ENCODE data around the gene PNKD. TPM values are rescaled to one million over a fixed set of nuclear protein-coding genes. Genes with fewer than 3 reads are reported as not detected.
A peak's percentile ranks its signal among the peaks of the same experiment; 100 is the strongest.

Gene PNKD
- total RNA-seq, 2 experiments from 2014 or later = 34.0 to 39.1 TPM

DNA sequence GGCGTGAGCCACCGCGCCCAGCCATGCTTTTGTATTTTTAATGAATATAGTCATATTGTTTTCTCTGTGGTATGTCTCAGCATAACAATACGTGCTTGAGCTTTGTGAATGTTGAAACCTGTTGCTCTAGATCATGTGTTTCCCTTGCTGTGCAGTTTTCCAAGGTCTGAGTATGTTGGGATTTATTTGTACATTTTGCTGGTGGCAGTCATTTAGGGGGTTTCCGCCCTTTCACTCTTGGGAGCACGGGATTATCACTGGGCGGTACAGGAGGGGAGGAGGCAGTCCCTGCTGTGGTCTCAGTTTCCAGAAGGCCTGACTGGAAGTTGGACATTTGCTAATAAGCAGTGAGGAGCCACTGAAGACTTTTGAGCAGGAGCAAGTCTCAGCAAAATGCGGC is 61.4 kb downstream of the PNKD start:
- DNase-seq = no peak
- POLR2A ChIA-PET = no interaction called here
- CTCF ChIA-PET = no interaction called here
- no peak overlapping the region for H3K27ac Mint-ChIP-seq
- H3K27me3 Mint-ChIP-seq = no peaks in the 10 kb centered on the region
- no peaks in the 10 kb centered on the region for H3K9me3 Mint-ChIP-seq
- no peaks in the 10 kb centered on the region for H3K36me3 Mint-ChIP-seq (ENCODE audit: low read depth)
- no peak overlapping the region for H3K4me3 Mint-ChIP-seq
- peaks cover 7% of the 10 kb centered on the region for H3K4me1 Mint-ChIP-seq

DNA sequence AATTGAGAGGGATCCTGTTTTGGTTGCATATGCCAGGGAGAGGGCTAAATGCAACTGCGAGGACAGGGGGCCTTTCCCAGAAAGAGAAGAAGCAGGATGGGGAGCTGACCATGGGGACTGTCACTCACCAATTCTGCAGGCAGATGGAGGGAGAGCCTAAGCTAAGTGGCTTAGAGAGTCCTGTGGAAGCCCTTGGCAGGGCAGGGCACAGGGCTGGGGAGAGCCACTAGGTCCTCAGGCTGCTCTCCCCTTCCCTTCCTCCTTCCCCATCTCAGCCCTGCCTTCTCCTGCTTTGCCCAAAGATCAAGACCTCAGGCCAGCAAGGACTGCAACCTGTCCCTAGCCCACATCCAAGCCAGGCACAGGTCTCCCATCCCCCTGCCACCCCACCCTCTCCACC is 62.0 kb downstream of the PNKD start:
- CTCF ChIA-PET = no interaction called here
- Mint-ChIP-seq H3K4me3 (no peak overlapping the region), H3K9me3 (no peaks in the 10 kb centered on the region), H3K4me1 (peaks cover 6% of the 10 kb centered on the region), H3K27me3 (no peaks in the 10 kb centered on the region), H3K27ac (no peak overlapping the region), H3K36me3 (ENCODE audit: low read depth) (no peaks in the 10 kb centered on the region)
- DNase-seq = no peak
- POLR2A ChIA-PET = no interaction called here

DNA sequence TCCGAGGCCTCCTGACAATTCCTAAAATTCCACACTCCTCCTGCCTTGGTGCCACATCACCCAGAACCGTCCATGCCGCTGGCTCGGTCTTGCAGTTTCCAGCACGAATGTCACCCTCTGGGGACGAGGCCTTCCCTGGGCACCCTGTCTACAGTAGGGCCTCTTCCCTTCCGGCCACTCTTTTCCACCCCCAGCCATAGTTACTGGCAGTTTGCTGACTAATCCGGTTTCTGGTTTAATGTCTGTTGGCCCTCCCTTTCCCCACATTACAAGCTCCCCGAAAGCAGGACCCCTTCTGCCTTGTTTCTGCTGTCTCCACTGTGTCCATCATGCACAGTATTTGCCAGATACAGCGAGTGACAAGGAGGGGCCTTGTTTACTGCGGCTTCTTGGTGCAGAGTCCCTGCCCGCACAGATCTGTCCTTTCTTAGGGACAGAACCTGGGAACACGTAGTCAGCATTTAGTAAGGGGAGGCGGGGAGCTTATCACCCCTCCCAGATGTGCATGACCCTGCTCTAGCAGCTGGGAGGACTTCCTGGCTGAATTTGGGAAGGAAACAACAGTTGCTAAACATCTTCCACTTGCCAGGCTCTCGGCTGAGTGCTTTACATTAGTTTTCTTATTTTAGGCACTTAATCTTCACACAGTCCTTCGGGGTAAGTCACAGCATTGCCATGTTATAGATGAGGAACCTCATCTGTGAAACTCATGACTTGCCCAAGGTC is 62.8 kb downstream of the PNKD start:
- ChIA-PET POLR2A (no interaction called here), CTCF (interaction anchor here (0.6 to 2.5 kb wide), 3 partner anchors 31 to 493 kb away, joined by 3 to 6 read pairs (median 4); no protein-coding TSS in a partner anchor)
- H3K4me3 Mint-ChIP-seq = no peak overlapping the region
- H3K9me3 Mint-ChIP-seq = no peaks in the 10 kb centered on the region
- H3K36me3 Mint-ChIP-seq (ENCODE audit: low read depth) = no peaks in the 10 kb centered on the region
- H3K4me1 Mint-ChIP-seq = peaks cover 3% of the 10 kb centered on the region
- H3K27ac Mint-ChIP-seq = no peak overlapping the region
- no peaks in the 10 kb centered on the region for H3K27me3 Mint-ChIP-seq
- no peak for DNase-seq

DNA sequence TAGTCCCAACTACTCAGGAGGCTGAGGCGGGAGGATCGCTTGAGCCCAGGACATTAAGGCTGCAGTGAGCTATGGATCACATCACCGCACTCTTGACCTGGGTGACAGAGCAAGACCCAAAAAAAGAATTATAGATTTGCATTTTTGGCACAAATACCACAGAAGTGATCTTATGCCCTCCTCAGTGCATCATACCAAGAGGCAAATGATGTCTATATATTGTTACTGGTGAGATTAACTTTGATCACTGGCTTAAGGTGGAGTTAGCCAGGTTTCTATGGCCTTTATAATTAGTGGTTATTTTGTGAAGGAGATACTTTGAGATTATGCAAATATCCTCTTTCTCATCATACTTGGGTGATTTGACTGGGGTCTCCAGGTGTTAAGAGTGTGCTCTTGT is 64.2 kb downstream of the PNKD start:
- H3K27ac Mint-ChIP-seq = no peak overlapping the region
- no peak for DNase-seq
- no peaks in the 10 kb centered on the region for H3K27me3 Mint-ChIP-seq
- peaks cover 1% of the 10 kb centered on the region for H3K4me1 Mint-ChIP-seq
- POLR2A ChIA-PET = no interaction called here
- no peaks in the 10 kb centered on the region for H3K36me3 Mint-ChIP-seq (ENCODE audit: low read depth)
- H3K4me3 Mint-ChIP-seq = no peak overlapping the region
- H3K9me3 Mint-ChIP-seq = no peaks in the 10 kb centered on the region
- CTCF ChIA-PET = interaction anchor here (2.5 kb wide), 1 partner anchor 33 kb away, joined by 6 read pairs; no protein-coding TSS in a partner anchor

DNA sequence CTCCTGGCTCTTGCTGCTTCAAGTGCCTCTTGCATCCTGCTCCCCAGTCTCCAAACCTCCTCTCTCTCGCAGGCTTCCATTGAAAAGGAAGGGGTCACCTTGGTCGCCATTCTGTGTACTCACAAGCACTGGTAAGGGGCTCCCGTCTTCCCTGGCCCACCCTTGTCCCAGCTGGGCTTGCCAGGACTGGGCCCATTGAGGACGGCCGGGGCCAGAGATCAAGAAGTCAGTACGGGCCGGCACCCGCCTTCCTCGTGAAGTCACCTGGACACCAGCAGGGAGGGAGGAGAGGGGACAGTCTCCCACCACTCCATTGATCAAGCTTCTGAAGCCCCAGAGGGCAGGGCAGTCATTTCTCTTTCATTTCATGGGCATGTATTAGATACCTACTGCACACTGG is 70.3 kb downstream of the PNKD start:
- H3K9me3 Mint-ChIP-seq = no peaks in the 10 kb centered on the region
- H3K4me3 Mint-ChIP-seq = no peak overlapping the region
- no peak overlapping the region for H3K27ac Mint-ChIP-seq
- no peaks in the 10 kb centered on the region for H3K27me3 Mint-ChIP-seq
- POLR2A ChIA-PET = no interaction called here
- no peak for DNase-seq
- no peaks in the 10 kb centered on the region for H3K4me1 Mint-ChIP-seq
- CTCF ChIA-PET = no interaction called here
- no peaks in the 10 kb centered on the region for H3K36me3 Mint-ChIP-seq (ENCODE audit: low read depth)

DNA sequence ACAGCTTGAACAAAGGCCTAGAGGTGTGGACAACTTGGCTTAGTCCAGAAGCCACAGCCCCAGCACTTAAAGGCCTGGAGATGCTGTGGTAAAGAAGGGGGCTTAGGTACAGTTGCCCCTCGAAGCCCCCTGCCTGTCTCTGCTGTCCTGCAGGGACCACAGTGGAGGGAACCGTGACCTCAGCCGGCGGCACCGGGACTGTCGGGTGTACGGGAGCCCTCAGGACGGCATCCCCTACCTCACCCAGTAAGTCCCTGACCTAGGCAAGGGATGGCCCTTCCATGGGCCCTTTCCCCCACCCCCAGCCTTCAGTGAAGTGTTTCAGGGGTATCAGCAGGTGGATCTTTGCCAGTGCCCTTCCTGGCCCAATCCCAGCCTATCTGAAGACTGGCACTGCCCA is 71.1 kb downstream of the PNKD start:
- no peak overlapping the region for H3K27ac Mint-ChIP-seq
- ChIA-PET POLR2A (no interaction called here), CTCF (no interaction called here)
- H3K4me1 Mint-ChIP-seq = no peaks in the 10 kb centered on the region
- H3K36me3 Mint-ChIP-seq (ENCODE audit: low read depth) = no peaks in the 10 kb centered on the region
- DNase-seq = no peak
- H3K9me3 Mint-ChIP-seq = no peaks in the 10 kb centered on the region
- no peak overlapping the region for H3K4me3 Mint-ChIP-seq
- no peaks in the 10 kb centered on the region for H3K27me3 Mint-ChIP-seq

DNA sequence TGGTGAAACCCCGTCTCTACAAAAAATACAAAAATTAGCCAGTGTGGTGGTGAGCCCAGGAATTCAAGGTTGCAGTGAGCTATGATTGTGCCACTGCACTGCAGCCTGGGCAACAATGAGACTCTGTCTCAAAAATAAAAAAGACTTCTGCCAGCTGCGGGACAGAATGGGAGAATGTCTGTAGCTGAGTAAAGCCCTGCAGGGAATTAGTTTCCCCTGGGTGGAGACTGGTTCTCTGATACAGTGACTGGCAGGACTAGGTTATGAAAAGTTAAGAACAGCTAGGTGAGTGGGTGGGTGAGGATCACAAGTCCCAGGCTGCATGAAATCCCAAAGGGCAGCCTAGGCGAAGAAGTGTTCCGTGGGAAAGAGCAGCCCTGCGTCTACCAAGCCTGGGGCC is 72.5 kb downstream of the PNKD start:
- ChIA-PET CTCF (interaction anchor here (0.9 to 3.0 kb wide), 5 partner anchors 12 to 170 kb away, joined by 3 to 8 read pairs (median 3); no protein-coding TSS in a partner anchor), POLR2A (no interaction called here)
- no peak for DNase-seq
- Mint-ChIP-seq H3K4me3 (no peak overlapping the region), H3K27ac (peak overlapping the region; percentile 62), H3K9me3 (no peaks in the 10 kb centered on the region), H3K27me3 (no peaks in the 10 kb centered on the region), H3K36me3 (ENCODE audit: low read depth) (no peaks in the 10 kb centered on the region), H3K4me1 (no peaks in the 10 kb centered on the region)

DNA sequence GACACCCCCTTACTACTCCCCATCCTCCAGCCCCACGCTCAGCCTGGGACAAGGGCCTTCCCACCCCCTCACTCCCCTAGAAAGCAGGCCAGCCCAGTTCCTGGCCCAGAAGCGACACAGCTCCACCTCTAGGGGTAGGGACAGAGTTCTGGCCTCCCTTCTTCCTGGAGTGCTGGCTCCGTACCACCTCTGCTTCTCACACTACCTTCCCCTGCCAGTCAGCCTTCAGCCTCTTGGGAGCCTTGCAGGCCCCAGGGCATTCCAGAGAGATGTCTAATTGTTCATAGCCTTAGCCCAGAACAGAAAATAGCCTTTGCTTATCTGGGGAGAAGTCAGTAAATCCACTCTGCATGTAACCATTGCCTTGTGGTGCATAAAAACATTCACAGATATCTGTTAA is 73.3 kb downstream of the PNKD start:
- ChIA-PET POLR2A (no interaction called here), CTCF (interaction anchor here (0.7 to 3.0 kb wide), 6 partner anchors 11 to 171 kb away, joined by 3 to 8 read pairs (median 3); partner anchors contain the start of gene CATIP)
- DNase-seq = no peak
- Mint-ChIP-seq H3K9me3 (no peaks in the 10 kb centered on the region), H3K36me3 (ENCODE audit: low read depth) (no peaks in the 10 kb centered on the region), H3K4me3 (no peak overlapping the region), H3K27me3 (no peaks in the 10 kb centered on the region), H3K4me1 (no peaks in the 10 kb centered on the region), H3K27ac (no peak overlapping the region)

DNA sequence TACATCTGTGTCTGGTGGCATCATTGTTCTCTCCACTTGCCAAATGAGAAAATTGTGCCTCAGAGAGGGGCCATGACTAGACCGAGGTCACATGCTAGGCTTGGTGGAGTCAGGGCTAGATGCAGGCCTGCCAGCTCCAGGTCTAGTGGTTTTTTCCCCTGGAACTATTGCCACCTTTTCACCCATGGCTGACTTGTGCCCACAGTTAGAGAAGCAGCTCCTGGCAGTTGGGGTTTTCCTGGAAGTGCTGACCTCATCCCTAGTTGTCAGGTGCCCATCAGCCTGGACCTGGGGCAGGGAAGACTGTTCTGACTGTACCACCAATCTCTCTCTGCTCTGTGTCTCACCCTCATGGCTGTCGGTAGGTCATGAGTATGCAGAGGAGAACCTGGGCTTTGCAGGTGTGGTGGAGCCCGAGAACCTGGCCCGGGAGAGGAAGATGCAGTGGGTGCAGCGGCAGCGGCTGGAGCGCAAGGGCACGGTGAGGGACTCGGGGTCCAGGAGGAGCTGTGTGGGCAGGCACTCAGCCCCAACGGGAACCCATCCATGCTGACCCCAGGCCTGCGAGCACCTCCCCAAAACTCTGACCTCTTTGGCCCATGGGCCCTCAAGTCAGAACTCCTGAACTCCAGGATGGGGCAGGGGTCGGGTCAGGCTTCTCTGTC is 73.9 kb downstream of the PNKD start:
- Mint-ChIP-seq H3K27ac (no peak overlapping the region), H3K4me3 (no peak overlapping the region), H3K4me1 (no peaks in the 10 kb centered on the region), H3K36me3 (ENCODE audit: low read depth) (no peaks in the 10 kb centered on the region), H3K27me3 (no peaks in the 10 kb centered on the region), H3K9me3 (no peaks in the 10 kb centered on the region)
- POLR2A ChIA-PET = no interaction called here
- CTCF ChIA-PET = interaction anchor here (0.7 to 3.0 kb wide), 3 partner anchors 12 to 42 kb away, joined by 3 to 8 read pairs (median 5); partner anchors contain the start of gene CATIP
- no peak for DNase-seq

DNA sequence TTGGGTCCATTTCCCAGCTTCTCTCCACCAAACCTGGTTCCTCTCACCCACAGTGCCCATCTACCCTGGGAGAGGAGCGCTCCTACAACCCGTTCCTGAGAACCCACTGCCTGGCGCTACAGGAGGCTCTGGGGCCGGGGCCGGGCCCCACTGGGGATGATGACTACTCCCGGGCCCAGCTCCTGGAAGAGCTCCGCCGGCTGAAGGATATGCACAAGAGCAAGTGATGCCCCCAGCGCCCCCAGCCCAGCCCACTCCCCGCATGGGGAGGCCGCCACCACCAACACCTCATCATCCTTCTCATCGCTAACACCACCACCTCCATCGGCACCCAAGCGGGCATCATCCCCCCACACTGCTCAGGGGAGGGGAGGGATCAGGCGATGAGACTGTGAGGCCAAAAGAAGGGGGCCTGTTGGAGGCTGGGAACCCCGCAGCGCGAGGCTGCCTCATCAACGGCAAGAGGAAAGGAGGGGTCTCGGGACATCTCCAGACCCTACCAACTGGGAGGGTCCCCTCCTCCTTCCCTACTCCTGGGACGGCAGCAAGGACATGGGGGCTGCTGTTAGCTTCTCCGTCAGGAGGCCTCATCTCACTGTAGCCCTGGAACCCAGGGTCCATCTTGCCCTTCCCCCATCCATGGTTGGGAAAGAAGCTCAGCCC is 74.6 kb downstream of the PNKD start:
- Mint-ChIP-seq H3K27me3 (no peaks in the 10 kb centered on the region), H3K4me3 (no peak overlapping the region), H3K36me3 (ENCODE audit: low read depth) (no peaks in the 10 kb centered on the region), H3K9me3 (peaks cover 2% of the 10 kb centered on the region), H3K4me1 (no peaks in the 10 kb centered on the region), H3K27ac (no peak overlapping the region)
- POLR2A ChIA-PET = no interaction called here
- CTCF ChIA-PET = interaction anchor here (1.0 to 3.0 kb wide), 2 partner anchors 12 to 43 kb away, joined by 5 to 8 read pairs; partner anchors contain the start of gene CATIP
- no peak for DNase-seq

DNA sequence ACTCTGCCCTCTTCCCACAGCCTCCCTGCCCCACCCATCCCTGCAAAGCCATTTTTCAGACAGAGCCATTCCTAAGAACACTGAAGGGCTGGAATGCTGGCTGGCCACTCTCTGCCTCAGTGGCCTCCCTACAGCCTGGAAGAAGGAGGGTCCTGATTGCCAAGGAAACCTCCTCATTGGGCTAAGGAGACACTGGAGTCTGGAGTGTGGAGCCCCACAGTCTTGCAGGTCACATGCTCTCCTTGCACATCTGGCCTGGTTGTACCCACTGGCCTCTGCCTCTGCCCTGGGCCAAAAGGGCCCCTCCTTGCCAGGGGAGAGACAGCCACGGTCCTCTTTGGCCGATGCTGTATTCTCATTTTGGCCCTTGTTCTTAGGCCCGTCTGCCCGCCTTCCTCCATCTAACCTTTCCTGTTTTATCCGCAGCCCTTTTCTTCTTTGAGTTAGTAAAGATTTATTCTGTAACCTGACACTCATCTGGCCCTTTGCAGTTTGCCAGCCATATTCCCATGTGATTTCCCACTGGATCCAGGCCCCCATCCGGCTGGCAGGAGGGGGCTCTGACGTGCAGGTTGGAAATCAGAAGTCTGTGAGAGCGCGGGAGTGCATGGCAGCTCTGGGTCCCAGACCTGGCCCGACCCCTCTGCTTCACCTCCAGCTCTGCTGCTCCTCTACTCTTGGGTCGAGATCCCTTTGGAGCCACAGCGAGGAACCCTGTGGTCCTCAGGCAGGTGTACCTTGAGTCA is 75.3 kb downstream of the PNKD start:
- no peaks in the 10 kb centered on the region for H3K36me3 Mint-ChIP-seq (ENCODE audit: low read depth)
- no peak overlapping the region for H3K4me3 Mint-ChIP-seq
- no peaks in the 10 kb centered on the region for H3K27me3 Mint-ChIP-seq
- no peak for DNase-seq
- ChIA-PET POLR2A (no interaction called here), CTCF (no interaction called here)
- H3K4me1 Mint-ChIP-seq = no peaks in the 10 kb centered on the region
- H3K9me3 Mint-ChIP-seq = peaks cover 2% of the 10 kb centered on the region
- no peak overlapping the region for H3K27ac Mint-ChIP-seq

DNA sequence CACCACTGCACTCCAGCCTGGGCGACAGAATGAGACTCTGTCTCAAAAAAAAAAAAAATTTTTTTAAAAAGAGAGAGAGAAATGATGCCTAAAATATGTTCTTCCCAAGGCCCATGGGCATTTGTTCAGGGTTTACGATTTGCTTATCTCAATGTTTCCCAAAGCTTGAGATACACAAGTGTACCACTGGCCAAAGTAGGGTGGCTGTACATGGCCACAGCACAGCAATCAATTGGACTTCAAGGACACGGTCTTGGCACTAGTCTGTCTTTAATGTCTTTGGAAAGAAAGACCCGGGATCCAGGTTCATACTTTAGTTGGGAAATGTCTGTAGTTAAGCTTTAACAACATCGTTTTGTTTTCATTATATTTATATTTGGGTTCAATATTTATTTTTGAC is 76.9 kb downstream of the PNKD start:
- Mint-ChIP-seq H3K27me3 (no peaks in the 10 kb centered on the region), H3K4me3 (no peak overlapping the region), H3K9me3 (peaks cover 8% of the 10 kb centered on the region), H3K4me1 (no peaks in the 10 kb centered on the region), H3K27ac (no peak overlapping the region), H3K36me3 (ENCODE audit: low read depth) (peaks cover 2% of the 10 kb centered on the region)
- POLR2A ChIA-PET = no interaction called here
- DNase-seq = no peak
- CTCF ChIA-PET = no interaction called here

DNA sequence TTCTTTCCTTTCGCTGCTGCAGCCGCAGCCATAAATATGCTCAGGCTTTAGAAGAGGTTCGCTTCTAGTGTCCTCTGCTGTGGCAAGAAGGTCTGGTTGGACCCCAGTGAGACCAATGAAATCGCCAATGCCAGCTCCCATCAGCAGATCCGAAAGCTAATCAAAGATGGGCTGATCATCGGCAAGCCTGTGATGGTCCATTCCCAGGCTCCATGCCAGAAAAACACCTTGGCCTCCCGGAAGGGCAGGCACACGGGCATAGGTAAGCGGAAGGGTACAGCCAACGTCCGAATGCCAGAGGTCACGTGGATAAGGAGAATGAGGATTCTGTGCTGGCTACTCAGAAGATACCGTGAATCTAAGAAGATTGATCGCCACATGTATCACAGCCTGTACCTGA is 83.7 kb downstream of the PNKD start:
- Mint-ChIP-seq H3K36me3 (ENCODE audit: low read depth) (peaks cover 2% of the 10 kb centered on the region), H3K27ac (no peak overlapping the region), H3K4me3 (no peak overlapping the region), H3K27me3 (peaks cover 3% of the 10 kb centered on the region), H3K9me3 (peaks cover 11% of the 10 kb centered on the region), H3K4me1 (peaks cover 1% of the 10 kb centered on the region)
- POLR2A ChIA-PET = no interaction called here
- DNase-seq = no peak
- CTCF ChIA-PET = interaction anchor here (0.7 to 1.3 kb wide), 3 partner anchors 11 to 83 kb away, joined by 3 read pairs; partner anchors contain the start of gene PNKD
